IMR-90 (cell line): ENCODE results near the gene SOX5. TPM values are rescaled to one million over a fixed set of nuclear protein-coding genes. Genes with fewer than 3 reads are reported as not detected.

Experiments
- ATAC-seq: fragments of 200-7000 bp; cut with Tn5 transposase; 2 replicates; pipeline ENCODE4 v1.9.1; 2020; ENCODE audit warnings: low read depth, mild to moderate bottlenecking, moderate library complexity
- BruUV-seq: library from RNA; stranded (reverse); fragments of 400-500 nt; replicated peaks from 2 replicates; lab custom pipeline; 2021; lab: Mats Ljungman, UMichigan
- CTCF ChIA-PET: fragments of 300-600 bp; formaldehyde crosslinking; extraction: SDS; loops from one replicate; lab custom pipeline; 2021; ENCODE audit warnings: antibody characterized with exemption; lab: Yijun Ruan, JAX
- POLR2A ChIA-PET: fragments of 300-600 bp; sonication (Branson Sonifier 250); formaldehyde crosslinking; loops from one replicate; lab custom pipeline; 2022; ENCODE audit warnings: antibody characterized with exemption; ENCODE audit not compliant: unreplicated experiment; lab: Charles Lee
- DNase-seq: peaks from one replicate; pipeline ENCODE4 v3.0.0; 2013
- H2AFZ ChIP-seq: replicated peaks from 2 replicates; pipeline ENCODE3; 2013; ENCODE audit warnings: low read length, mild to moderate bottlenecking; ENCODE audit not compliant: poor library complexity
- H2AK5ac ChIP-seq: 2 replicates; pipeline ENCODE4 v1.6.1; 2013; ENCODE audit warnings: low read depth, low read length, inconsistent platforms
- H2AK9ac ChIP-seq: replicated peaks from 2 replicates; pipeline ENCODE3; 2013; ENCODE audit warnings: mild to moderate bottlenecking, low read depth, low read length, moderate library complexity; ENCODE audit not compliant: poor library complexity
- H2BK120ac ChIP-seq: 2 replicates; pipeline ENCODE4 v1.6.1; 2013; ENCODE audit warnings: low read depth, low read length, inconsistent platforms
- H2BK15ac ChIP-seq: 3 replicates; pipeline ENCODE4 v1.6.1; 2013; ENCODE audit warnings: low read depth, low read length, inconsistent platforms
- H2BK20ac ChIP-seq: 2 replicates; pipeline ENCODE4 v1.6.1; 2013; ENCODE audit warnings: low read depth, mild to moderate bottlenecking, inconsistent platforms, low read length, moderate library complexity
- H2BK5ac ChIP-seq: 2 replicates; pipeline ENCODE4 v1.6.1; 2013; ENCODE audit warnings: mild to moderate bottlenecking, low read depth, low read length, inconsistent platforms; ENCODE audit not compliant: poor library complexity, severe bottlenecking
- H3K14ac ChIP-seq: replicated peaks from 2 replicates; pipeline ENCODE4 v1.6.1; 2013; ENCODE audit warnings: low read depth, low read length, inconsistent platforms
- H3K18ac ChIP-seq: 2 replicates; pipeline ENCODE4 v1.6.1; 2013; ENCODE audit warnings: low read depth, low read length, control low read depth
- H3K23ac ChIP-seq: 2 replicates; pipeline ENCODE4 v1.6.1; 2013; ENCODE audit warnings: low read depth, low read length, inconsistent platforms
- H3K27ac ChIP-seq: 2 replicates; pipeline ENCODE4 v1.5.1; 2013; ENCODE audit warnings: mild to moderate bottlenecking, control low read depth, low read length; ENCODE audit not compliant: insufficient read depth
- H3K27me3 ChIP-seq: 2 replicates; pipeline ENCODE4 v1.6.1; 2013; ENCODE audit warnings: low read length; ENCODE audit not compliant: control insufficient read depth, insufficient read depth
- H3K36me3 ChIP-seq: 2 replicates; pipeline ENCODE4 v1.6.1; 2013; ENCODE audit warnings: low read length, mixed read lengths; ENCODE audit not compliant: control insufficient read depth, insufficient read depth
- H3K4ac ChIP-seq: 2 replicates; pipeline ENCODE4 v1.6.1; 2013; ENCODE audit warnings: low read depth, low read length, inconsistent platforms
- H3K4me1 ChIP-seq: 2 replicates; pipeline ENCODE4 v1.6.1; 2013; ENCODE audit warnings: low read length, mixed read lengths; ENCODE audit not compliant: control insufficient read depth, insufficient read depth
- H3K4me2 ChIP-seq: 2 replicates; pipeline ENCODE4 v1.6.1; 2013; ENCODE audit warnings: low read depth, mild to moderate bottlenecking, control low read depth, low read length, moderate library complexity
- H3K4me3 ChIP-seq: 2 replicates; pipeline ENCODE4 v1.5.1; 2013; ENCODE audit warnings: low read depth, mild to moderate bottlenecking, control low read depth, low read length, moderate library complexity; ENCODE audit not compliant: insufficient read depth
- H3K56ac ChIP-seq: 2 replicates; pipeline ENCODE4 v1.6.1; 2013; ENCODE audit warnings: low read length, inconsistent platforms; ENCODE audit not compliant: insufficient read depth; ENCODE audit errors: extremely low read depth
- H3K79me1 ChIP-seq, 2 experiments: 2 replicates each; pipeline ENCODE4 v1.6.1; 2013; ENCODE audit warnings: low read length in 2 of 2, inconsistent platforms in 1 of 2, low read depth in 1 of 2
- H3K9ac ChIP-seq: 2 replicates; pipeline ENCODE4 v1.6.1; 2013; ENCODE audit warnings: low read depth, low read length, control low read depth
- H3K9me1 ChIP-seq: 2 replicates; pipeline ENCODE4 v1.6.1; 2013; ENCODE audit warnings: low read length, inconsistent platforms; ENCODE audit not compliant: insufficient read depth
- H3K9me3 ChIP-seq: 2 replicates; pipeline ENCODE4 v1.6.1; 2013; ENCODE audit warnings: low read length; ENCODE audit not compliant: control insufficient read depth, insufficient read depth
- H4K20me1 ChIP-seq: 2 replicates; pipeline ENCODE4 v1.6.1; 2013; ENCODE audit warnings: low read length, inconsistent platforms; ENCODE audit not compliant: insufficient read depth
- H4K5ac ChIP-seq: 2 replicates; pipeline ENCODE4 v1.6.1; 2013; ENCODE audit warnings: mild to moderate bottlenecking, low read depth, low read length, control low read depth
- H4K8ac ChIP-seq, 2 experiments: 2 replicates each; pipeline ENCODE4 v1.6.1; 2013; ENCODE audit warnings: low read depth in 2 of 2, low read length in 2 of 2, control low read depth in 1 of 2, inconsistent platforms in 1 of 2
- H4K91ac ChIP-seq: 2 replicates; pipeline ENCODE4 v1.6.1; 2013; ENCODE audit warnings: low read depth, low read length, inconsistent platforms; ENCODE audit not compliant: insufficient read depth
- SMC3 ChIP-seq: fragments of 150-350 bp; IDR thresholded peaks from 2 replicates; pipeline ENCODE4 v1.6.1; 2016; ENCODE audit warnings: low read depth, mild to moderate bottlenecking, antibody characterized with exemption, low read length, moderate library complexity
- WGBS, 2 experiments: methylation state at CpG; one replicate each; pipeline versions ENCODE4 v1.1.5 to v1.1.7; 2013; ENCODE audit warnings: missing lambda C conversion rate in 2 of 2; ENCODE audit not compliant: insufficient read length in 1 of 2; ENCODE audit errors: extremely low coverage in 2 of 2; 5-methylcytosine and 5-hydroxymethylcytosine counted together
- dilution Hi-C: fragments of 300-500 bp; cut with HindIII; formaldehyde crosslinking; loops from one replicate; pipeline ENCODE4 v1.14.3; 2018; ENCODE audit warnings: low sequenced_read_pairs; ENCODE audit not compliant: unreplicated experiment
- in situ Hi-C: fragments of 300-500 bp; cut with MboI; formaldehyde crosslinking; loops from 3 replicates; pipeline ENCODE4 v1.14.3; 2019; ENCODE audit warnings: low sequenced_read_pairs, inconsistent platforms, mixed read lengths
- intact Hi-C: fragments of 100-400 bp; cut with micrococcal nuclease; formaldehyde crosslinking; loops from 2 replicates; pipeline ENCODE4 v1.10.0; 2022
- polyA plus RNA-seq, 3 experiments: library from polyadenylated mRNA; depleted of rRNA; stranded (reverse); fragments of >200 nt; gene quantifications; 2 replicates each; pipeline ENCODE4 v1.2.3, GENCODE V29; 2012; ENCODE audit warnings: low replicate concordance in 1 of 3
- total RNA-seq: library from RNA; depleted of rRNA; stranded (reverse); fragments of >200 nt; gene quantifications from 2 replicates; pipeline ENCODE4 v1.2.3, GENCODE V29; 2012

SOX5 gene
- total and polyA plus RNA-seq, 2 of the 4 experiments (the other 2 are of a cell fraction), result 1.1 to 13.1 TPM

GRCh38 chr12:23927907-23928306, 21.6 kb downstream of the SOX5 start:
- Histone ChIP-seq H3K36me3 (no peaks in the 10 kb centered on the region), H2AK9ac (no peak overlapping the region), H3K9ac (no peak overlapping the region), H3K4me2 (no peak overlapping the region), H3K27me3 (no peaks in the 10 kb centered on the region), H4K8ac (no peak overlapping the region), H2AK5ac (no peak overlapping the region), H3K4me1 (no peaks in the 10 kb centered on the region; the same call in 1 of the 2 replicates), H4K91ac (no peak overlapping the region), H3K27ac (no peak overlapping the region), H2BK5ac (no peak overlapping the region), H3K9me3 (no peaks in the 10 kb centered on the region), H3K56ac (no peak overlapping the region), H3K4me3 (no peak overlapping the region), H3K9me1 (no peaks in the 10 kb centered on the region), H3K14ac (no peak overlapping the region), H2BK20ac (no peak overlapping the region), H2AFZ (no peak overlapping the region), H3K23ac (no peak overlapping the region), H2BK15ac (no peak overlapping the region), H3K4ac (no peak overlapping the region), H4K5ac (no peak overlapping the region), H2BK120ac (no peak overlapping the region), H3K79me1 (no peaks in the 10 kb centered on the region), H4K20me1 (no peaks in the 10 kb centered on the region), H3K18ac (no peak overlapping the region)
- no TSS peak for BruUV-seq
- no peak for ATAC-seq
- DNase-seq, result no peak
- 100% methylated on average over 1 of the region's 3 CpGs; no CpG with 5 or more reads in 1 of the 2 experiments for WGBS, 2 experiments
- intact Hi-C loops, result no loop called here
- TF ChIP-seq SMC3, result no peak
- in situ Hi-C loops, result no loop called here
- dilution Hi-C loops, result no loop called here
- ChIA-PET CTCF (interaction anchor here (0.6 kb wide), 1 partner anchor 27 kb away, joined by 9 read pairs; no protein-coding TSS in a partner anchor), POLR2A (no interaction called here)
